HG02885 (cell line): Measurements from ENCODE around the gene ADAMTSL2.

ENCODE experiments used
- ATAC-seq: cut with Tn5 transposase; IDR thresholded peaks from one replicate; pipeline ENCODE4 v1.9.1; 2021; ENCODE audit warnings: mild to moderate bottlenecking; ENCODE audit not compliant: unreplicated experiment, poor library complexity

ADAMTSL2 gene

GRCh38 chr9:133529457-133529856 lies 5.0 kb upstream of the ADAMTSL2 start:
- ATAC-seq: no peak

DNA sequence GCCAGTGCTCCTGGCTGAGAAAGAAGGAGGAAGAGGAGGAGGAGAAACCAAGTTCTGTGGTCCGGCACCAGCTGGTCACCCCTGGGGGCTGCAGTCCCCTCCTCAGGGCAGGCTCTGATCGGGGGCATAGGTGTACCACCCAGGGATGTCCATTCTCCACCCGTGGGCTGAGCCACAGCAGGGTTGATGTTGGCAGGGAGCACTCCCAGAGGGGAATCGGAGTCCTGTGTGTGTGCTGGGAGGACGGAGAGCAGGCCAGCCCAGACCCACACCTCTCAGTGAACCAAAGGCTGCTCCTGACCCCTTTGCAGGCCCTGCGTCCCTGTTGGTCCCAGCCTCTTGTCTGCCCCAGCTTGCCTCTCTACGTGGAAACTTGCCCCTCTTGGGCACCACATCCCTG lies 4.6 kb upstream of the ADAMTSL2 start:
- no peak for ATAC-seq

- ATAC-seq: no peak
Measured at GRCh38 chr9:133531293-133531692, 3.2 kb upstream of the ADAMTSL2 start.

GRCh38 chr9:133532937-133533668 lies 1.4 kb upstream of the ADAMTSL2 start:
- no peak for ATAC-seq

DNA sequence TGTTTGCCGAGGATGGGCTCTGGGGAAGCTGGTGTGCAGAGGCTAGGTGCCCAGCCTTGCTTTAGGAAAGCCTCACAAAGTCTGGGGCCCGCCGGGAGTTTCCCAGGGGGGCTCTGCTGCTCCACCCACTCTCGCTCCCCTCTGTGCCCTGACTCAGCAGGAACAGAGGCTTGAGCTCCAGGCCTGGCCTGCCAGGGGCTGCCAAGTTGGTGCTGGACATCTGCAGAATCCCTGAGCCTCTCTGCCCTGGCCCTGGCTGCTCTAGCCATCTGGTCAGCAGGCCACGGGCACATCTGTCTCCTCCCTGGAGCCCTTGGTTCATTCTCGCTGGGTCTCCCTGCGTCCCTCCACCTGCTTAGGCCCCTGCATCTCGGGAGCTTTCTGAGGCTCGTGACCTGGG lies 647 bp upstream of the ADAMTSL2 start:
- no peak for ATAC-seq

DNA sequence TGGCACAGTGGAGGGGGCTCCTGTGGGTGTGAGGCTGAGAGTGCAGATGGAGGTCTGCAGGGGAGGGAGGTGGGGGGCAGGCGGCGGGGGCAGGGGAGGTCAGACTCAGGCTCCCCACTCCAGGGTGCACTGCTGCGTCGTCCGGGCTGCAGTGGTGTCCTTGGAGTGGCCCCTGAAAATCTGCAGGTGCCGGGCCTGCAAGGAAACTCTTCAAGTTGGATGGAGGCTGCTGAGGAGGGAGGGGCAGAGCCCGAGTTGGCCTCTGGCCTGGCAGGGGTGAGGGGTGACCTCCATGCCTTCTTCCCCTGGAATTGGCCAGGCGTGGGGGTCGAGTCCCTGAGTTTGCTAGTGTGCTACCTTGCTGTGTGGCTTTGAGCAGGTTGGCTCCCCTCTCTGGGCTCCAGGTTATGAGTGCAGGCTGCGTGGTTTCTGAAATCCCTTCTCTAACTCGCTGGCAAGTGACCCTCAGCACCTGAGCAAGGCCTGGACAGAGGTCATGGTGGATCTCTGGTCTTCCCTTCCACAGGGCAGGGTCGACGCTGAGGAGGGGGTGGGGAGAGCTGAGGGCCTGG lies 888 bp downstream of the ADAMTSL2 start:
- ATAC-seq: no peak

- no peak for ATAC-seq
Measured at GRCh38 chr9:133536080-133536479, 1.6 kb downstream of the ADAMTSL2 start.

GRCh38 chr9:133536536-133536935 lies 2.0 kb downstream of the ADAMTSL2 start:
- no peak for ATAC-seq

DNA sequence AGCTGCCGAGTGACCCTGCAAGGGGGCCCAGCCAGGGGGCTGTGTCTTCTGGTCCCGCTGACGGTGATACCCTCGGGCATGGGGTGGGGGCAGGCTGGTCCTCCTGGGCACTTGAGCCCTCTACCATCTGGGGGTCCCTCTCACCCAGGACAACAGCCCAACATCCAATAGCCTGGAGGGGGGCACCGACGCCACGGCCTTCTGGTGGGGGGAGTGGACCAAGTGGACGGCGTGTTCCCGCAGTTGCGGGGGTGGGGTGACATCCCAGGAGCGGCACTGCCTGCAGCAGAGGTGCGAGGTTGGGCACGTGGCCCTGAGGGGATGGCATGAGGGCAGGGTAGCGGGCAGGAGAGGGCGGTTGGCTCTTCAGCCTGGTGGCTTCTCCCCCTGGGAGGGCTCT lies 2.8 kb downstream of the ADAMTSL2 start:
- ATAC-seq: no peak

DNA sequence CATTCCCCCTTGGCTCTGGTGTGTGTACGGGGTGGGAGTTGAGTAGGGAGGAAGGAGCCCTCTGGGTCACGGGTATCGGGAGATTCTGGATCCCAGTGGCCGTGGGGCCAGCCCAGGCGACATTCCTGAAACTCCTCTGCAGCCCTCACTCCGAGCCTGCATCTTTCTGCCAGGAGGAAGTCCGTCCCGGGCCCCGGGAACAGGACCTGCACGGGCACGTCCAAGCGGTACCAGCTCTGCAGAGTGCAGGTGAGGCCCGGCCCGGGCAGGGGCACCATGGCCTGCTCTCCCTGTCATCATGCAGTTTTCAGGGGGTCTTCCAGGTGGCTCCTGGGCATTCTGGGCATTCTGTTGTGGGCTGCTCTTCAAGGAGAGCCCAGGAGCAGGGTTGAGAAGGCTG lies 3.7 kb downstream of the ADAMTSL2 start:
- ATAC-seq: no peak

GRCh38 chr9:133538851-133539833 lies 4.6 kb downstream of the ADAMTSL2 start:
- no peak for ATAC-seq

GRCh38 chr9:133539991-133540697 lies 5.6 kb downstream of the ADAMTSL2 start:
- no peak for ATAC-seq

DNA sequence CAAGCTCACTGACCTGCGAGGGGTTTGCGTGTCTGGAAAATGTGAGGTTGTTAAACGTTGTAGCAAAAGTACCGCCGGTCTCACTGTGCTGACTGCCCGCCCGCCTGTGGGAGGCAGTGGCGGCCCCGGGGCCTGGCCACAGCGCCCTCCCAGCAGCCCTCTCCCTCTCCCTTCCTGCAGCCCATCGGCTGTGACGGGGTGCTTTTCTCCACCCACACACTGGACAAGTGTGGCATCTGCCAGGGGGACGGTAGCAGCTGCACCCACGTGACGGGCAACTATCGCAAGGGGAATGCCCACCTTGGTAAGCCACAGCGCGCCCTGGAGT lies 6.2 kb downstream of the ADAMTSL2 start:
- ATAC-seq: no peak

- no peak for ATAC-seq
Measured at GRCh38 chr9:133542002-133542401, 7.5 kb downstream of the ADAMTSL2 start.

- ATAC-seq: no peak
Measured at GRCh38 chr9:133543772-133544467, 9.4 kb downstream of the ADAMTSL2 start.

- ATAC-seq: no peak
Measured at GRCh38 chr9:133545494-133546286, 11.2 kb downstream of the ADAMTSL2 start.

DNA sequence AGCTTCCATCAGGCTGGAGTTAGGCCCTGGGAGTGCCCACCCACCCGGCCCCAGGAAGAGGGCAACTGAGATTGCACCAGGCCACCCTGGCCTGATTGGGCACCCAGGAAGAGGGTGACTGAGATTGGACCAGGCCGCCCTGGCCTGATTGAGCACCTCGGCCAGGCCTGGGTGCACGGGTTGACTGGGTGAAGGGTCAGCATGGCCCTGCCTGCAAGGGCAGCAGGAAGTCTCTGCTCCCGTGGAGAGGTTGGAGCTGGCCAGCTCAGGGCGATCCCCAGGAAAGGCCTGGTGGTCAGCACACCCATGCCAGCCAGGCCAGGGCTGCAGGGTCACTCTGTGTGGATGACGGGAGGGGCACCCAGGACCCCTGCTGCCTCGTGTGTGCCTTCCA lies 11.8 kb downstream of the ADAMTSL2 start:
- no peak for ATAC-seq

DNA sequence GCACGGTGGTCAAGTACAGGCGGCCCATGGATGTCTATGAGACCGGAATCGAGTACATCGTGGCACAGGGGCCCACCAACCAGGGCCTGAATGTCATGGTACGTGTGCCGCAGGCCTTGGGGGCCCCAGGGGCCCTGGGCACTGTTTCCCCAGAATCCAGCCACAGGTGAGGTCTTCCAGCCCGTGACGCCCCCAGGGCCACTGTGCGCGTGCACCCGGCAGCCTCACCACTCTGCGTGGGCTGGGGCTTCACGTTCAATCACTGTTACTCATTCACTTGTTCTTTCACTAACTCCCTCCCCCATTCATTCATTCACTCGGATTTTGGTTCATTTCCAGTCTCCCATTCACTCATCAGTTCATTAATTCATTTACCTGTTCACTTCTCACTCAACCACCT lies 12.6 kb downstream of the ADAMTSL2 start:
- no peak for ATAC-seq

GRCh38 chr9:133551446-133551845 lies 16.9 kb downstream of the ADAMTSL2 start:
- no peak for ATAC-seq
